Fibroblast of skin of left biceps (primary cell): ENCODE data around the gene UBE2Q1.

ENCODE experiments used
- DNase-seq, 2 experiments: peaks; one replicate each; pipeline ENCODE4 v3.0.0-alpha.2; 2013; ENCODE audit warnings: low read depth in 2 of 2

Gene UBE2Q1

DNA sequence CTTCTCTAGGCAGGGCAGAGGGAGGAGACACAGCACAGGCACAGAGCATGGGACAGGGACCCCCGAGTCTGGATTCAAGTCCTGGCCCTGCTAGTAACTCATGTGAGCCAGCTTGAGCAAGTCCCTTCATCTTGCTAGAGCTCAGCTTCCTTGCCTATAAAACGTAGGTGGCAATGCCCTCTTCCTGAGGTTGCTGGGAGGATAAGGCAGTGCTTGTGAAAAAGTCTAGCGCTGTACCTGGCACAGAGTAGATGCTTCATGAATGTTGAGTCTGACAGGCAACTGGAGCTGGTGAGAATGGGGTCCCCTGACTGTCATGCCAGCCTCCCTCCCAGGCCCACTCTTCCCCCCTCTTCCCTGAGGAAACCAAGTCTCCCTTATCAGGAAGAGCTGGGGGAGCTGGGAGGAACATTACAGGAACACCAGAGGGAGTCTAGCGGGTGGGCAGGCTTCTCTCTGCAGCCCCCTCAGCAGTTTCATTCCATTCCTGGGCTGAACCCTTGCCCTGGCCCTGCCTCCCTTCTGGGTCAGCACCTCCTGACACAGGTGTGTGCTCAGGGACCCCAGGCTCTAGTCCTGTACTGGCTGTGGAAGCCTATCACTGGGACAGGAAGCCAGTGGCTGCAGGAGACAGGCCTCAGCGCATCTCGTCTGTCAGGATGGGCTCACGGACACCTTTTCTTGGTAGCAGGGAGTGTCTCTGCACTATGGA lies 19.0 kb upstream of the UBE2Q1 start:
- no peak for DNase-seq

DNA sequence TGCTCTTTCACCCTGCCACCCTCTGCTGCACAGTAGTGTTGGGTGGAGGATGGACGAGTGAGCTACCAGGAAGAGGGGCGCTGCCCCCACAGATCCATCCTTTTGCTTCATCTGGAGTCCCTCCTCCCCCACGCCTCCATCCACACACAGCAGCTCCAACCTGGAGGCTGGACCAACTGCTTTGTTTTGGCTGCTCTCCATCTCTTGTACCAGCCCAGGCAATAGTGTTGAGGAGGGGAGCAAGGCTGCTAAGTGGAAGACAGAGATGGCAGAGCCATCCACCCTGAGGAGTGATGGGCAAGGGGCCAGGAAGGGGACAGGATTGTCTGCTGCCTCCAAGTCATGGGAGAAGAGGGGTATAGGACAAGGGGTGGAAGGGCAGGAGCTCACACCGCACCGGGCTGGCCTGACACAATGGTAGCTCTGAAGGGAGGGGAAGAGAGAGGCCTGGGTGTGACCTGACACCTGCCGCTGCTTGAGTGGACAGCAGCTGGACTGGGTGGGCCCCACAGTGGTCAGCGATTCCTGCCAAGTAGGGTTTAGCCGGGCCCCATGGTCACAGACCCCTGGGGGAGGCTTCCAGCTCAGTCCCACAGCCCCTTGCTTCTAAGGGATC lies 17.6 kb upstream of the UBE2Q1 start:
- no peak for DNase-seq

DNA sequence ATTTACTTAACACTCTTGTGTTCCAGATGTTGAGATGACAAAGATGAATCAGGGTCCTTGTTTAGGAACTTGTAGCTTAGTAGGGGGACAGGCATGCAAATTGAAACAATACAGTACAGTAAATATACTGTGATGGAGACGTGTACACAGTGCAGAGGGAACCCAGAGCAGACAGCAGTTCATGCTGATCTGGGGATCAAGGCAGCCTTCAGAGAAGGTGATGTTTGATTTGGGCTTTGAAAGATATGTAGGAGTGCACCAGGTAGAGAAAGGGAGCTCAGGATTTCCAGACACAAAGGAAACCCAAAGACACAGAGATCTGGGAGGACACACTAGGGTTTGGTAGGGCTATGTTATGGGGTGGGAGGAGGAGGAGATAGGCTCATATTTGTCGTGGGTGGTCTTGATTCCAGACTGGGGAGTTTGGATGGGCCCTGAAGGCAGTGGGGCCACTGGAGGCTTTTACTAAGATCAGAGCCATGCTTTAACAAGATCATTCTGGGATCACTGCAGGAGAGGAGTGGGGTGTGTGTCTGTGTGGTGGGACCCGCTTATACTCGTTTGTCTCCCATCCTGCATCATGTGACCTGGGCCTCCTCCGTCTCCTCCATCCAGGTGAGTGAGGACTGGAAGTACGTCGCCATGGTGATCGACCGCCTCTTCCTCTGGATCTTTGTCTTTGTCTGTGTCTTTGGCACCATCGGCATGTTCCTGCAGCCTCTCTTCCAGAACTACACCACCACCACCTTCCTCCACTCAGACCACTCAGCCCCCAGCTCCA lies 16.9 kb upstream of the UBE2Q1 start:
- no peak for DNase-seq

DNA sequence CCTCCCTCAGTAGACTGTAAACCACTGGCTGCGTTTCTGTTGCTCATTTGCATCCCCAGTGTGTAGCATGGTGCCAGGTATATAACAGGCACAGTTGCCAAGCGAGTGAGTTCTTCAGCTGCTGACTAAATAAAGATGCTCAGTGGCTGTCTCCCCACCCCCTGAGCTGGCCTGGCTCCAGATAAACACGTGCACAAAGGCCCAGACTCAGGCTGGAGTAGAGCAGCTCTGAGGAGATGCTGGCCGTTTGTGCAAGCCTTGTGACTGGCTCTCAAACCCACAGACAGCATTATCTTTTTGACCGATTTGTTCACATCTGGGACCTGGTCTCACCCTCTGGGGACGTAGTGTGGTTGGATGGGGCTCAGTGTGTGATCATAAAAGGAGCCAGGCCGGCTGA lies 16.3 kb upstream of the UBE2Q1 start:
- DNase-seq, result no peak

DNA sequence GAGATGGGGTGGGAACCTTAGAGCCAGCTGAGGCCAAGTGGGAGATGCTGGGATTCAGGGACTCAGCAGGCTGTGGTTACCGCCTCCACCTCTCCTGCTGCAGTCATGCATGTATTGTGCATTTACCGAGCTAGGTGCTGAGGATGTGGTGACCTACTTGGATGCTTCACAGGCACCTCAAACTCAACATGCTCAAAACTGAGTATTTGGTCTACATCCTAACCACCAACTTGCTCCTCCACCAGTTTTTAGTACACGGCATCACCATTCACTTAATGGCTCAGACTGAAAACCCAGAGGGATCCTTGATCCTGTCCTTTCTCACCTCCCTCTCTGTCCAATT lies 14.7 kb upstream of the UBE2Q1 start:
- DNase-seq, result no peak

DNA sequence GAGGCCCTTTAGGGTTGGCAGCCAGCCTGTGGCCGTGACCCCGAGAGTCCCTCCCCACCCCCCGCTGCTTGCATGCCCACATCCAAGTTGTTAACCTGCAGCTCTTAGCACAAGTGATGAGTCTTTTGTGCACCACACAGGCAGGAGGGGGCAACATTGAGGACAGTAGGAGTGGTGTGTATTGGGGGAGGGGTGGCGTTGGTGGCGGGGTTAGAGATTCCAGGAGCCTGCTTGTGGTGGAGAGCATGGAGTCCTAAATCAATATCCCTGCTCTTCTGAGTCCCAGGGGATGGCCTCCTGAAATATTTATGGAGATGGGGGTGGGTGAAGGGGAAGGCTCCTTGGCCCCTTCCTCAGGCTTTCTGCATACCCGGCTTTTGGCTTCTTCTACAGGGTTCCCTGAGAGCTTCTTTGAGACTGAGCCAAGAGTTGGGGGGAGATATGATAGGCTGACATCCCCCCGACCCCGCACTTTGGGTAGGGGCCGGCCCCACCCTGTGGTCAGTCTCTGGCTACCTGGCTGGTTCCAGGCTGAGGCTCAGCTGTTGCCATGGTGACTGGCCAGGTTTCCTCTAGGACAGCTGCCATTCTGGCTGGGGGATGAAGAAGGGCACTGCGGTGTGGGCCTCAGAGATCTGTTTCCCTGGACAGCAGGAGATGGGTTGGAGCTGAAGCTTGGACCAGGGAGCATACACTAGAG lies 14.2 kb upstream of the UBE2Q1 start:
- no peak for DNase-seq

DNA sequence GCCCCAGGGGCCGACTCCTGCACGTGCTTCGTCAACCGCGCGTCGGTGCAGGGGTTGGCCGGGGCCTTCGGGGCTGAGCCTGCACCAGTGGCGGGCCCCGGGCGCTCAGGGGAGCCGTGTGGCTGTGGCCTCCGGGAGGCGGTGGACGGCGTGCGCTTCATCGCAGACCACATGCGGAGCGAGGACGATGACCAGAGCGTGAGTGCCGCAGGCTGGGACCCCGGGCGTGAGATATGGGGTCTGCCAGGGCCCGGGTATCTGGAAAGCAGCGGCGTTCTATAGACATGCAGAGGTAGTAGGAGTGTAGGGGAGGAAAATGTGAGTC lies 13.5 kb upstream of the UBE2Q1 start:
- DNase-seq, result no peak

DNA sequence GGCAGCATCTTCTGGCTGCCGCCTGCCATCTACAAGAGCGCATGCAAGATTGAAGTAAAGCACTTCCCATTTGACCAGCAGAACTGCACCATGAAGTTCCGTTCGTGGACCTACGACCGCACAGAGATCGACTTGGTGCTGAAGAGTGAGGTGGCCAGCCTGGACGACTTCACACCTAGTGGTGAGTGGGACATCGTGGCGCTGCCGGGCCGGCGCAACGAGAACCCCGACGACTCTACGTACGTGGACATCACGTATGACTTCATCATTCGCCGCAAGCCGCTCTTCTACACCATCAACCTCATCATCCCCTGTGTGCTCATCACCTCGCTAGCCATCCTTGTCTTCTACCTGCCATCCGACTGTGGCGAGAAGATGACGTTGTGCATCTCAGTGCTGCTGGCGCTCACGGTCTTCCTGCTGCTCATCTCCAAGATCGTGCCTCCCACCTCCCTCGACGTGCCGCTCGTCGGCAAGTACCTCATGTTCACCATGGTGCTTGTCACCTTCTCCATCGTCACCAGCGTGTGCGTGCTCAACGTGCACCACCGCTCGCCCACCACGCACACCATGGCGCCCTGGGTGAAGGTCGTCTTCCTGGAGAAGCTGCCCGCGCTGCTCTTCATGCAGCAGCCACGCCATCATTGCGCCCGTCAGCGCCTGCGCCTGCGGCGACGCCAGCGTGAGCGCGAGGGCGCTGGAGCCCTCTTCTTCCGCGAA lies 12.9 kb upstream of the UBE2Q1 start:
- no peak for DNase-seq

DNA sequence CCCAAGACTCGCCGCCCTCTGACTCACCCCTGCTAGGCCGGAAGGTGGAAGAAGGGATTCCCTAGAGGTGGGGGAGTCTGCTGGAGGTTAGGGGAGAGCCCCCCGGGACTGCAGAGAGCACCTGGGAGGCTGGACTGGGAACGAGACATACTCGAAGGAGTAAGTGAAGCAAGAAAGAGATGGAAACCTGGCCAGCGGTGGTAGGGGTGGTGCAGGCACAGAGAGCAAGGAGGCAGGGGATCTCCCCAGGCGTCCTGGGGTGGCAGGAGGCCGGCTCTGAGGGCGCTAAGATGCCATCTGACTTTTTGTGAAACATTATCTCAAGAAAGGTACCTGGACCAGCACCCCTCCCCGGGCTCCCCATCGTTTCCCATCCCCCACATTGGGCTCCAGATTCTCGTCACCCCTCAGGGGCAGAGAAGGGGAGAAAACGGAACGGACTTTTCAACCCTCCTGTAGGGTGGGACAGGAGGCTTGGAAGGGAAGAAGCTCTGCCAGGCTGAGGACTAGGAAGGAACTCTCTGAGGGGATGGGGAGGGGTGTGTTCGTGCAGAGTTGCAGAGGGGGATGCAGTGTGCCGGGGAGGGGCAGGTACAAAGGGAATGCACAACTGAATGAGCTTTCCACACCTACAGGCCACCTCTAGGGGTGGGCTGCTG lies 9.8 kb upstream of the UBE2Q1 start:
- DNase-seq, result no peak

DNA sequence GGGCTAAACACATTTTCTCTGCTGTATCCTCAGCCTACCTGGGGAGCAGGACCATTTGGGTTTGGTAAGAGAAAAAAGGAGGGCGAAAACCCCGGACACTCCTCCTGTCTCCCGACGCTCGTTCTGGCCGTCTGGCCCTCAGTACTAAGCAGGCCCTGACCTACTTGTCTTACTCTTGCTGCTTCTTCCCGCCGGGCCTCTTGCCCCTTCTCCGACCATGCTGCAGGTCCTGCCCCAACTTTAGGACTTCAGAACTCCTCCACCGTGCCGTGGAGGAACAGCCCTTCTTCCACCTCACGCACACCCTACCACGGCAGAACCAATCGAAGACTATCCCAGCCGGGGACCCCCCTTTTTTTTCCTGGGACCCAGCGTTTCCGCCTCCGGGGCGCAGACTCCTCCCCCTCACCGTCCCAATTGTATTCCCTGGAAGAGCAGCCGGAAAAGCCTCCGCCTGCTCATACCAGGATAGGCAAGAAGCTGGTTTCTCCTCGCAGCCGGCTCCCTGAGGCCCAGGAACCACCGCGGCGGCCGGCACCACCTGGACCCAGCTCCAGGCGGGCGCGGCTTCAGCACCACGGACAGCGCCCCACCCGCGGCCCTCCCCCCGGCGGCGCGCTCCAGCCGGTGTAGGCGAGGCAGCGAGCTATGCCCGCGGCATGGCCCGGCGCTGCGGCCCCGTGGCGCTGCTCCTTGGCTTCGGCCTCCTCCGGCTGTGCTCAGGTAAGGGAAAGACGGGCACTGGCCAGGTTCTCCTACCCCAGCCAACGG lies 9.1 kb upstream of the UBE2Q1 start, which contains the start of gene CHRNB2:
CHRNB2 (plus strand) TSS at position 393 of the 771 bp plus-strand sequence; CDS start at position 660, 267 bp downstream.
- DNase-seq, result no peak

DNA sequence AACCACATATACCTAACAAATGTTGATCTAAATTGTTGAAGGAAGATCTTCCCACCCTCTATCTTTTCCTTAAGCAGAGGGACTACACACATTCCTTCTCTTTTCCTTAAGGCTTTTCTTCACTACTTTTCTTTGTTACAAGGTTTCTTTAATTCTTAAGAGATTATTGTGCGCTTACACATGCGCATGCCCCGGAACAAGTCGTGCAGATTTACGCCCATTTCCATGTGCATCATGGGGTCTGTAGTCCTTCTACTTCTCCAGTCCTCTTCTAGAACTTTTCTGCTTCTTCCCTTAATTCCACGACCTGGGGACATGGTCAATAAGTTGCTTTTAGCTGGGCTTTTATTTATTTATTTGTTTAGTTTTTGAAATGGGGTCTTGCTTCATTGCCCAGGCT lies 7.4 kb upstream of the UBE2Q1 start:
- no peak for DNase-seq

DNA sequence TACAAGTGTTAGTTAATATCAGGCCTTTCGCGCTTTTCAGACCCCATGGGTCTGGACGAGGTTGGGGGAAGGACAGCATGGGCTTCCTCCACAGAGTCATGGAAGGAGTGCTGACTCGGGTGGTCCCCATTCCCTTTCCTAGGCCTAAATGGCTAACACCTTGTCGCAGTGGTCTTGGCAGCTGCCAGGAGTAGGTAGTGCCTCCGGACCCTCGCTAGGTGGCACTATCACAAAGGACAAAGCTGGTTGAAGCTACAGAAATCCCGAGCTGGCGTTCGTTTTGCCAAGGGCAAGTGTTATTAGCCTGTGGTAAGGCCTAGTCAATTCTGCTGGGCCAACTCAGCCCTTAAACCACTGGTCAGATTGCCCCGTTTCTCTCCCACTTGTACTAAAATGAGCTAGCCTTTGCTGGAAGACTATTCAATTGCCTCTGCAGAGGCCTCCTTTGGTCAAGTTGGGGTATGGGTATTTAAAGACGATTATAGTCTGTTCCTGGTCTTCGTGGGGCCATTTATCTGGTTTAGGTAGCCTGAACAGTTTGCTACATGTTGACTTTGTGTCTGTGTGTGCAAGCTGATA lies 1.1 kb upstream of the UBE2Q1 start:
- peak; percentile 62 to 64 for DNase-seq

DNA sequence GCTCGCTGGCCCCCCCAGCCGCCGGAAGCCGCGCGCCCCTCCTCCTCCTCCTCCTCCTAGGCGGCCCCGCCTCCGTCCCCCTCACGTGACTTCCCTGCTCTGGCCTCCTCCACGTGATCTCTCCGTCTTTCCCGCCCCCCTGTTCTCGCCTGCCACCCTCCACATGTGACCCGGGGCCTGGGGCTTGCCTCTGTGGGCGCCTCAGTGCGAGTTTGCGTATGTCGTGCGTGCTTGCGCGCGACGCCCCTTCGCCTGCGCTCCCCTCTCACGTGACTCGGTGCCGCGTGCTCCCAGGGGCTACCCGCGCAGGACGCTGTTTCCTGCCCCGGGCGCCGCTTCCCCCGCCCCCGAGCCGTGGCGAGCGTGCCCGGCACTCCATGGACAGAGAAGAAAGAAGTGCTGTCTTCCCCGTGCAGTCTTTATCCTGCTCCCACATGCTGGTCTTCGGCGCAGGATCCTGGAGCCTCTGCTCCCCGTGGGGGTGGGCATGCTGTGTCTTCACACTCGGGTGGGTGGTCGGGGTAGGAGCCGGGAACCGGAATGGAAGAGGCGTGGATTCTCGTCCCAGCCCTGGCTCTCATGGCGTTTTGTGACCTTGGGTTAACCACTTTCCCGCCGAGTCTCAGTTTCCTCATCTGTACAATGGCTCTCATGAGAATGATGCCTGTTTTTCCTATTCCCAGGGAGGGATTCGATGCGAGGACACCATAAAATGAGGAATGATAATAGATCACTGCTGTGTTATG lies 431 bp upstream of the UBE2Q1 start:
- peak; percentile 98 for DNase-seq

DNA sequence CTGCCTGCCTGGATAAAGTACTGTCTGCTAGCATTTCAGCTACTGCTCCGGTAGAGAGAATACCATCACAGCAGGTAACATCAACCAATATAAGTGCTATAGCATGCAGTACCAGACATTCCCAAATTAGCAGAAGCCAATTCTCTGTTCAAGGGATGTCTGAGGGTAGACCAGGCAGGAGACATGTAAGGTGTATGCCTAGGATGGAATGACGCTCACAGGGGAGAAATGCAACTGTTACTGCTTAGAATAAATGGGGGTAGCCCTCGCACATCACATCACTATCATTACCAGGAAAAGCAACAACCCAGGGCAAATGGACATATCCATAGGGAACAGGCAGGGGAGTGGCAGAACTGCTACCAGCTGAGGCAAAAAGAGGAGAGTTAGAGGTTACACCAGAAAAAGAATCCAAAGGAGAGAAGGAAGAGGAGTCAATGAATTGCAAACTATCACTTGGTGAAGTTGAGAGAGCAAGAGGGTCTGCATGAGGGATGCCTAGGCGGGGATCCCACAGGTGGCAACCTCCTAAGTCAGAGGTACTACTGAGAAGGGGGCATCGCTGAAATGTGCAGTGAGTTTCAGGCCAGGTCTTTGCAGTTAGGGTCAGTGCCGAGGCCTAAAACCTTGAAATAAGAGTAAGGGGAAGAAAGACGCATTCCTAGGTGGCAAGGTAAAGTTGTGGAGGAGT lies 1.1 kb downstream of the UBE2Q1 start:
- no peak for DNase-seq

DNA sequence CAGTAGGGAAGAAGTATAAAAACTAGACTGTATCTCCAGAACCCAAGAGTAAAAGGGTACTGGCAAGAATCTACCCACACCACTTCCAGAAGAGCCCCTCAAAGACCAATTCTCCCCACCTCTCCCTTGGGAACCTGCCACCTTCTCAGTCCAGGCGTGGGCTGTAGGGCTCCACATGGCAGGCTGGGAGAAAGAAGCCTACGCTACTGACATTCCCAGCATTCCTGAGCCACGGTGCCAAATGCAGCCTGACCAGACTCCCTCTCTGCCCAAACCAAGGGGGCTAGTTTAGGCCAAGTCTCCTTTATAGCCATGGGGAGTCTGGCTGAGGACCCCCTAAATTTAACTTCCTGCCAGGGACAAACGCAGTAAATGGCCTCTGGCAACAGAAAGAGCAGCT lies 2.0 kb downstream of the UBE2Q1 start:
- DNase-seq, result no peak

DNA sequence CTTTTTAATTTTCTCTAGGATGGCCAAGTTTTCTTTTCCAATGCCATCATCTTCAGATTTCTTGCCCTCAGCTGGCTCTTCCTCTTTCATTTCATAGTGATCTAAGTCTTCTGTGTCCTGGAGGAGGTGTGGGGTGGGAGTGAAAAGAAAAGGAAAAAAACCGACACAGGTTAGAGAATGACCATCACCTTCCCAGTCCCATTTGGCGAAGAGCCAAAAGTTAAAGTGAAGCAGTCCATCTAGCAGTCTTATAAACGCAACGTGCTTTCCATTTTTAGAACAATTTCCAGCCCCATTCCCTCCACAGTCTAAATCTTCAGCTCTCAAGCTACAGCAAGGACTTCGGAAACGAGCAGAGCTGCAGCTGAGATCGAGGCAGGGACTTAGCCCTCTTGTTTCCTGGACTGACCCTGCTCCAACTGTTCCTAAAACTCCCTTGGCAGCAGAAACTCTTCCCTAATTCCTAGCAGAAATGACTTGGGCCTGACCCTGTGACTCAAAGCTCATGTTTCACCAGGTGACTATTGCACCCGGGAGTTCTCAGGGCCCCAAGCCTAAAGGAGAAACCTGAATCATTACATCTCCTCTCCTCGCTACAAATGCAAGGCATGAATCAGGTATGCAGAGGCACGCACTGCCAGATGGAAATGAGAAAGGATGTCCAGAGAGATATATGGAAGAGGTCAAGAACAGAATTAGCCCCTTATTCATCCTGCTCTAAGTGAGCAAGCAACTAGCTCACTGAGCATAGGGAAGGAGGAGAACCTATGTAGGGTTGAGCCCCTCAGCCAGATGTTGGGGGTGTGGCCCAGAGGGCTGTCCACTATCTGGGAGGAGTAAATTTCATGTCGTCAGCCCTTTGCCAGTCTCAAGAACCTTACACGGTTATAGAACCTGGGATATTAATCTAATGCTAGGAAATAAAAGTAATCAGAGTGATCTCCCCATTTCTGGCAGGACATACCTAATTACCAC lies 5.1 kb downstream of the UBE2Q1 start:
- DNase-seq, result no peak

DNA sequence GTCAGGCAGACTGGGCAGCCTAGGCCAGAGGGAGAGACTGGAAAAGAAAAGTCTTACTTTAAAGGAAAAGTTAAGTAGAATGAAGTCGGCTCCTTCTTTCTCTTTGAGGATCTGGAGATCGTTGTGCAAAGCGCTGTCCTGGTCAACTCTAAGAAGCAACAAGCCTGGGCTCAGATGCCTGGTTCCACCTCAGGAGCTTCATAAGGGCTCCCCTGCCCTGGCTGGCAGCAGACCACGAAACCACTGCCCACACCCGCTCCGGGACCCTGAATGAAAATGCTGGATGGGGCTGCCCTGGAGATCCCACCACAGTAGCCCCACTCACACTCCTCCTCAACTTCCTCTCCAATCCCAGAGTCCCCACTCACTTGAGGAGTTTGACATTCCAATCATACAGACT lies 6.4 kb downstream of the UBE2Q1 start:
- DNase-seq, result no peak

DNA sequence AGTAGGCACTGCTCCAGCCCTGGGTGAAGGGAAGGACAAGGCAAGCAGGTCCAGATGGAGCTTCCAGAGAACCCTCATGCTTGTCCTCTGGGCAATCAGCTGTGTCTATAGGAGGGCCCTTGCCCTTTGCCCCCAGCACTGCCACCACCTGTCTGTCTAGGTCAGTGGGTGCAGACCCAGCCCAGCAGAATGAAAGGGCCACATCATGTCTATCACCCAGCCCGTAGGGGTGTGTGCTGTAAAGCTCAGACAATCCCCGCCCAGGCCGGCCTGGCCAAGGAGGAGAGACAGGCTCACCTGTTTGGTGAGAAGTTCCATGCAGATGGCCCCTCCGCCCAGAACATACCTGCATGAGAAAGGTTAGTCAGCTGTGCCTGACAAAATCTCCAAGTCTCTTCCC lies 7.0 kb downstream of the UBE2Q1 start:
- no peak for DNase-seq
